Esophagus mucosa (tissue), 1 donor: ENCODE measurements around the gene ALLC. TPM values are rescaled to one million over a fixed set of nuclear protein-coding genes. Genes with fewer than 3 reads are reported as not detected.

Experiments
- total RNA-seq: library from RNA; stranded (reverse); gene quantifications from one replicate; pipeline ENCODE4 v1.2.4, GENCODE V29; 2023
- donor health status: DM: yes; HTN: yes; CAD: no.

The ALLC gene
- total RNA-seq, 1 donor from 2014 or later, result not detected

Other genes starting within 250 kb of the ALLC start
- 40.8 TPM for gene ADI1, start 138.7 kb upstream of the ALLC start, total RNA-seq
- gene RNASEH1, start 99.9 kb upstream of the ALLC start, total RNA-seq, result 10.6 TPM
- gene RPS7, start 82.9 kb upstream of the ALLC start, total RNA-seq, result 1,503 TPM
- gene COLEC11, start 63.1 kb upstream of the ALLC start, total RNA-seq, result not detected
- not detected for gene DCDC2C, start 45.4 kb downstream of the ALLC start, total RNA-seq